ENCODE data around the gene TMEM236.

- TF ChIP-seq CTCF (optimal IDR thresholded peaks at IDR 0.05 in 1 of 3, IDR thresholded peaks at IDR 0.05 in 1 of 3, conservative IDR thresholded peaks at IDR 0.05 in 1 of 3; ENCODE audit: extremely low read depth in 1 of 3, insufficient read depth in 2 of 3, low read length in 3 of 3) = no peak
- no peak for TF ChIP-seq EZH2 (IDR thresholded peaks at IDR 0.05; ENCODE audit: low read length)
Observed at GRCh38 chr10:17784688-17785087, 32.7 kb downstream of the TMEM236 start.
